NCI-H460 (cell line): ENCODE results near the gene NTF3. TPM values are rescaled to one million over a fixed set of nuclear protein-coding genes. Genes with fewer than 3 reads are reported as not detected.

ENCODE experiments used
- DNase-seq: peaks from one replicate; pipeline ENCODE4 v3.0.0-alpha.2; 2016; ENCODE audit warnings: low read depth; ENCODE audit errors: extremely low read depth
- polyA plus RNA-seq: library from polyadenylated mRNA; depleted of rRNA; stranded (reverse); fragments of >200 nt; gene quantifications from 2 replicates; pipeline ENCODE4 v1.2.3, GENCODE V29; 2014; cell fraction: nucleus; rRNA removed
- total RNA-seq: library from RNA; depleted of rRNA; stranded (reverse); fragments of >200 nt; shearing (Covaris generic); gene quantifications from 2 replicates; pipeline ENCODE4 v1.2.3, GENCODE V29; 2014; rRNA removed

NTF3 gene
- total RNA-seq = not detected in 2 replicates
- polyA plus RNA-seq = not detected in 2 replicates

DNA sequence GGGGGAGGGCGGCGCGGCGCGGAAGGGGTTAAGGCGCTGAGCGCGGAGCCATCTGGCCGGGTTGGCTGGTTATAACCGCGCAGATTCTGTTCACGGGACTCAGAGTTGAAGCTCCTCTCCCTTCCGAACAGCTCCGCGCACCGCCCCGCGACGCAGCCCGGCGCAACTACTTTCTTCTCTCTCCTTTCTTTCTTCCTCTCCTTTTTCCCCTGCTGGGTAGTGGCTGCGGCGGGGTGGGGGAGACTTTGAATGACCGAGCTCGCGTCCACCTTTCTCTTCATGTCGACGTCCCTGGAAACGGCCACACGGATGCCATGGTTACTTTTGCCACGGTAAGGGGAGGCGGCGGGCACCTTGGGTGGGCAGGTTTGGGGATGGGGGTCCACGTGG, at the start of gene NTF3:
TSS of gene NTF3 (plus strand) at position 98 of the 390 bp plus-strand sequence. CDS start at position 315, 217 bp downstream.
- no peak for DNase-seq

DNA sequence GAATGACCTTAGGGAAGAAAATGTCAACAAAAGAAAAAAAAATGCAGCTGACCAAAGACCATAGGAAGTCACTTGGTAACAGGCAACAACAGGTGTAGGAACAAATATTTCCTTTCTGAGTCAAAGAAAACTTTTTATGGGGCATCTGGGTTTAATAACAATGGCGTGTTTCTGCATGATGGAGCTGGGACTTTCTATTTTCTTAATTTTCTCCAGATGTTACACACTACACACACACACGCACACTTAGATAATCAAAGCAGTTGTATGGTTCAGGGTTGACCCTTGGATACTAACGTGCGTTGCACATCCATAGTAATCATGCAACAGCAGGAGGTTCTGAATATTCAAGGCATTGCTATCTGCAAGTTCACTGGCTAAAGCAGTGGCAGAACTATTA, 47.9 kb upstream of the NTF3 start:
- DNase-seq = no peak

DNA sequence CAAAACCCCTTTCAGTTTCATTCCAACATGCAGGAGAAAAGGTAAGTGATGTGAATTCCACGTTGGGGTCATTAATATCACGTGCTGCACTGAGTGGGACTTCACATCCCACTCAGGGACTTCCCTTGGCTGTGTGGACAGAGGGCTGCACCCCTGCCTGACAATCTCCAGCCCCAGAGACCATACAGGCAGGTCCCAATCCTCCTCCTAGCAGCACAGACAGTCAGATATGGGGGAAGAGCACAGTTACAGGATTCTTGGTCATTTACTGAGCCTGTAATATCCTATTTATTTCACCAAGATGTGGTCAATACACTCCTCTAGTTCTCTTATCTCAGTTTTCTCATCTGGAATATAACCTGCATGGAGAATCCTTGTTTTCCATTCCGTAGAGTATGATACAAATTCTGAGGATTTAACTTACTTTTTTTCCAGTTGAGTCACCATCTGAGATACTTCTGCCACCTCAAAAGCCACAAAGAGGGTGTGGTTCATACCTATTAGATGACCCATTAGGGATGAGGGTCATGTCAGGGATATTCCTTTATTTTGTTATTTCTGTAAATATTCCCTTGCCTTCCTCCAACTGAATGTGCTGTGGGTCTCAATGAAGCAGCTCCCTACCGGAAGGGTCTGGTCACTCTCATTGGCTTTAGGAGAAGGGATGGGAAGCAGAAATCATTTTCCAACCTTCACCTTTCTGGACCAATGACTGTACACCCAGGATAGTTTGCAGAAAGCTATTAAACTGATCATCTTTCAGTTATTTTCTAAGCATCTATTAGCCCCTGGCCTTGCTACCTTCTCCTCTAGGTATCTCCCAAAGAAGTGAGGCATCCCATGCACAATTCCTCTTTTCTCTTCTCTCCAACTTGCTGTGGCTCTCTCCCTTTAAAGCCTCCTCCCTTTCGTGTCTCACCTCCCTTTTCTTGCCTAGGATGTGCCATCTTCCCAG, 43.0 kb upstream of the NTF3 start:
- no peak for DNase-seq

GRCh38 chr12:5390174-5390799, 41.6 kb upstream of the NTF3 start:
- DNase-seq = no peak

- no peak for DNase-seq
These were observed 40.3 kb upstream of the NTF3 start for GRCh38 chr12:5391653-5392052.

- no peak for DNase-seq
These were observed 38.9 kb upstream of the NTF3 start for GRCh38 chr12:5392961-5393360.

DNA sequence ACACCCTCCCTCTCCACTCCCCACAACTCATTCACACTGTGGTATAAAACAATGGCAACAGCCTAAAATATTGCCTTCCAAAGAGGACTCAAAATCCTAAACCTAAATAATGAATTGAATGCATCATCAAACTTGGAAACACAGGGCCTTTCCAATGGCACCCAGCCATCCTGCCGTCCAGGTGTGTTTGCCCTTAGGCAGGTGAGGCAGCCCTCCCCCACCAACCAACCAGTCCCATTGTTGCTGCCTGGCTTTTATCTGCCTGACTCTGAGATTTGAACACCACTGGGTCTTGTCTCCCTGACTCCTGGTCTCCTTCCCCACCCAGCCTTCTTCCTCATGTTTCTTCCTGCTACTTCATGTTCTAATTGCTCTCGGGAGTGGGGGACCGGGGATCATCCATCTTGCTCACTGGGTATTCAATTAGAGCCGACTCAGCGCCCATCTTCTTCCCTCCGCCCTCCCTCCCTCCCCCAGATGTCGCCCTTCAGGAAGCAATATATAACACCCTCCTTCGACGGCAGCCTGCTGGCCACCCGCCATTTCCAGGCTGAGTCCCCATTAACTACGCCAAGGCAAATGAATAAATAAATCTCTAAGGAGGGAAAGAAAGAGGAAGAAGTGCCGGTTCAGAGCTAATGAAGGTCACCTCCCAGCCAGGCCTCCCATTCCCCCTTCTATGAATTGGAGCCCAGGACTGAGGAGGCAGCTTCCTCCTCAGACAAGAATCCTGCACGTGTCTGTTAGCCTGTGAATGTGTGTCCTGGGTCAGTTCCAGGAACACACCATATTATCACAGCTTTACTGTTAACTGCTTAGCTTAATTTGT, 36.3 kb upstream of the NTF3 start:
- no peak for DNase-seq

DNA sequence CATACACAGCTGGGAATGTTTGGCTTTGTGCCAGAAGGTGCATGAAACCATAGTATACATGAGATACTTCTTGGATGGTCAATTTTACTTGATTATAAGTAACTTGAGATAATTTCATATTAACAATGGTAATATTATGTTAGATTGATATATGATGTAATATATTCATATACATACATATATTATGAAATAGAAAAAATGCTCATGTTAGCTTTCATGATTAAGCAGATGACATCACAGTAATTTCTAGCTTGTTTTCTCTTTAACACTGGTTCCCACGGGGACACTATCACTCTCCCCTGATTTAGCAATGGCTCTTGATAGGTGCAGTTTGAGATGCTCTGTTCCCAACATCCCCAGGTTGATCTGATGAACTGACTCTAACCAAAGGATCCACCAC, 35.4 kb upstream of the NTF3 start:
- DNase-seq = no peak

DNA sequence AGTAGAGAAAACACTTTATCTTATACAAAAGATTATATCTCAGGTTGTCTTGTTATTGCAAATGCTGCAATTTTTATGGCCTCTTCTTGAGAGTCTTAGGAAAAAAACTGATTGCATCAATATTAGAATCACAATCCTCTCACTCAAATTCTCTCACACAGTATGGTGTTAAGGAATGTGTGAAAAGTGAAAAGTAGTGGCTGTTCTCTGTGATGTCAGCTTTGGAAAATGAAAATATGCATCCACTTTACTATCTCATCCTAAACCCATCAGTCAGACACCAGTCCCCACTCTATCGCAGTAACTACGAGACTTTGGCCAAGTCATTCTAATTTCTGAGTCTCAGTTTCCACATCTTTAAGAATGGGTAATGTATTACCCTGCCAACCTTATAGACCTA, 32.6 kb upstream of the NTF3 start:
- no peak for DNase-seq

DNA sequence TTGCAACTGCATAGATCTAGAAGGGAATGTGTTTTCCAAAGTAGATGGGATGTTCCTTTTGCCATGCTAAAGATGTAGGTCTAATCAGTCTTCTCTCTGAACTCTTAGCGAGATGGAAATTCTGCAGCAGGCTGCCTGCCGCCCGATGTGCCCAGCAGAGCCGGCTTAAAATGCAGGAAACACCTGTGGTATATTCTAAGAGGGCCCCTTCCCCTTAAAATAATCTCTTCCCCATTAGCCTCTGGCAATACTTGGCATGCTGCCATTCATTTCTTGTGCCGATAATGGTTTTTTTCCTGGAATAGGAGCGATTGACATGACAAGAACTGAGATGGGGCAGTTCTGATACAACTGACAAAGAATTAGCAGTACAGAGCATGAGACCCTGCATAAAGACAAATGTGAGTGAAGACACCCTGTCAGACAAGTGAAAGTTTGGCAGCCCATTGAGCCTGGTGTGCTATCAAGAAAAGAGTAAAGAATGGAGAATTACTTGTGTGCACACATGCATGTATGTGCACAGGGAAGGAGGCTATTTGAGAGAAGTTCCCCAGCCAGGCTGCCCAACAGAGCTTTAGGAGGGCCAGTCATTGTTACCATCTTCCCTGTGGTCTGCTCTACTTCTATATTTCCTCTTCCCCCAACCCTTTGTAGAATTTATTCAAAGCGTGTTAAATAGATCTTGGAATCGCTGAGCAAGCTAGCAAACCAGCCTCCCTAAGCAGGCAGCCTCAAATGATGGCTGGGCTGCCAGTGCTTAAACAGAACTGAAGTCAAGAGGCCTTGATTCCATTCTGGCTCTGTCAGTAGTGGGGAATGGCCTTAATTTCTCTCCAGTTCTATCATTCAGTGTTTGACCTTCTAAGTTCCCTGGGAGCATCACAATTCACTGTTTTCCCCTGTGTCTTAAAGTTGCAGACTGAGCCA, 29.6 kb upstream of the NTF3 start:
- DNase-seq = no peak

- no peak for DNase-seq
These were observed 28.5 kb upstream of the NTF3 start for GRCh38 chr12:5403411-5403810.

- DNase-seq = no peak
These were observed 24.7 kb upstream of the NTF3 start for GRCh38 chr12:5407034-5407856.

DNA sequence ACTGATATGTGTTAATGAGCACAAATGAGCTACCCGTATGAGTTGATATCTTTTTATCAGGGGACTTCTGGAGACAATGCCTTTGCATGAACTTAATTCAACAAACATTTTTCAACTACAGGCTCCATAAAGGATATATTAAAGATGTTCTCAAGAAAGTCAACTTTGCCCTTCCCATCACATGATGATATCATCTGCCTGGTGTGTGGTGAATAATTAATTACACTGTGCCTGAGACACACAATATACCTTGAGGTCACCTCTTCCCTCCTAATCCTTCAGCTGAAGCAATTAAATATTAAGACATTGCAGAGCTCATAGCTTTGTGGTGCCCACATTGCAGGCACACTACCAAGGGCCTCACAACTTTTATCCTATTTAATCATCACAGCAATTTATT, 22.3 kb upstream of the NTF3 start:
- no peak for DNase-seq

DNA sequence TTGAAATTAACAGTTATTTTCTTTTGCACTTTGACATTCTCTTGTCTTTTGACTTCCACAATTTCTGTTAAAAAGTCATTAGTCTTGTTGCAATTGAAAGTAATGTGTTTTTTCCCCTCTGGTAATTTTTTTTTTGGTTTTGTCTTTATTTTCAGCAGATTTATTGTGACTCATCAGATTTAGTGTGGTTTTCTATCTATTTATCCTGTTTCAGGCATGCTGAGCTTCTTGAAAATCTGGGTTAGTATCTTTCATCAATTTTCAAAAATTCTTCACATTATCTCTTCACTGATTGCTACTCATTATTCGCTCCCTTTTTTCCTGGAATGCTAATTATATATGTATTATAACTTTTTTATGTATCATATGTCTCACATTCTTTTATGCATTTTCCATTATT, 15.3 kb upstream of the NTF3 start:
- DNase-seq = no peak

DNA sequence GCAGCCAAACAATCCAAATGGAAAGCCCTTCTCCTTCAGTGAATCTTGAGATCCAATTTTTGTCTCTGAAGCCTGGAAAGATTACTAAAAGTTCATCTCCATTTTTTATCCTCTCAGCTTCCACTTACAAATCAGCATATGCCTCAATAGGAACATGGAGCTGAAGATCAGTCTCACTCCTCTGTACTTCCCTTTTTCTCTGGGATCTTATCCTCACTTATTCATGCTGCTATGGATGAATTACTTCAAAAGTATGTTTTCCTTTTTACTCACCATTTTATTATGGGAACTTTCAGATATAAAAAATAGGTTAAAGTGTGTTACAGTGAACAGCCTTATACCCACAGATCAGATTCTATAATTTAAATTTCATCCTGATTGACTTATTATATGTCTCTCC, 14.4 kb upstream of the NTF3 start:
- DNase-seq = no peak

DNA sequence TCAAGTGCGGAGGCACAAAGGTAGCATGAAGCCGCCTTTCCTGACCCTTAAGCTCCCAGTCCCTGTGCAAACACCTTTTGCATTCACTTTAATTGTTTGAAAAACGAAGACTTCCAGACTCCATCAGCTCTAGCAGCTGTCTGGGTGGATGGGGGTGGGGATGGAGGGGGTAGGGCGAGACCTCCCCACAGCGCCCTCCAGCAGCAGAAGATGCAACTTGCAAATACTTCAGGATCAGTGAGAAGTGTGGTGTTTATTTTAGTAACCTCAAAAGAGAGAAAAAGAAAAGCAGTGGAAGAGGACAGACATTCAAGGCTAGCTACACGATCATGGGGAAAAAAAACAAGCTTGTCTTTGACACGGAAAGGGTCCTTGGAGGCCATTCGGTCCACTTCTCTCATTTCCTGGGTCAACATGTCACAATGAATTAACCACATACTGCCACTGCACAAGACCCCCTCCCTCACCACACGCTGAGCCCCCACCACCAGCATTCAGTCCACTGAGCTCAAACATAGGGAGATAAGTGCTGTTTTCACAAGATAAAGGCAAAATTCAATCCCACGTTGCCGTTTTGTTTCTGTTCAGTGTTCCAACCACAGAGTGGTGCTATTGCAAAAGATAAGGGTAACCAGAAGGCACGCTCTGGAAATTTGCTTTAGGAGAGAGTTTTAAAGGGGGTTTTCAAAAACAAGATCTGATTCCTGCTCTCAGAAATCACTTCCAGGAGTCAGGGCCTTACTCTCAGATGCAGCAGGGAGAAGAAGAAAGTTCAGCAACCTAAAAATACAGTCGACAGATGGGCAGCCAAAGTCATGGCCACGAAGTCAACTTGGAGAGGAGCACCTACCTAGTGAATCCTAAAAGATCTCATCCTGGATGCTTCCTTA, 3.3 kb upstream of the NTF3 start:
- no peak for DNase-seq

- DNase-seq = no peak
These were observed 2.0 kb upstream of the NTF3 start for GRCh38 chr12:5429741-5430557.
